Fibroblast of skin of left quadriceps (primary cell): ENCODE data around the gene CCDC18.
"Not testable (repeated sequence)": the region's sequence is repeated elsewhere in the genome, so short reads cannot be mapped to it uniquely, and the experiment has no call there.

Experiments used
- DNase-seq, 2 experiments: peaks; one replicate each; pipeline ENCODE4 v3.0.0-alpha.2; 2013; ENCODE audit warnings: low read depth in 2 of 2

Gene CCDC18

DNA sequence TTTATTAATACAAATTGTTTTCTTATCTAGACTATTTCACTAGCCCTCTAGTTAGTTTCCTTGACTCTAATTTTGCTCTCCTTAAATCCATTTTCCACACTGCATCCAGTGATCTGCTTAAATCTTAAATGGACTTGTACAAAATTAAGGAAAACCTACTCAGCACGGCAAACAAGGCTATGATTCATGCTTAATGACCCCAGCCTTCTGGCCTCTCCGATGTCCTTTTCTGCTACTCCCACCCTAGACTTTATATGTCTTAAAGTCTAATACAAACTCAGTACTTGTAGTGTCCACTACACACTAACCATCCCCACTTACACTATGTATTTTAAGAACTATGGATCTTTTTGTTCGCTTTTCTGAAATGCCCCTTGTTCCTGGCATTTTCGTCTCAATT is 2.5 kb upstream of the CCDC18 start:
- DNase-seq: no peak

DNA sequence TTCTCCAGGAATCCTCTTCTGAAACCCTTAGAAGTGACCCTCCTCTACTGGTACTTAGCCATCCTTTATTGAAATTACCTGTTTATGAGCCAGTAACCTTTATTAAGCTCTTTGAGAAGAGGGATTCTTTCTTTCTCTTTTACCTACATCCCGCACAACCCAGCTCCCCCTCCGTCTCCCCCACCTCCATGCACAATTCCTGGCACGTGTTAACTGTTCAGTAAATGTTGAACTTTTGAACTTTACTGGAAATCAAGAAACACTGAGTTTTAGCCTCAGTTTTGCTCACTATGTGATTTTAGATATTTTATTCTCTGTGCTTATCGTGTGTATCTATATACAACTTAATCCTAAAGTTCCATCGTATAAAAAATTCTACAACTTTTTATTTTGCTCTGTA is 2.1 kb upstream of the CCDC18 start:
- DNase-seq: no peak

DNA sequence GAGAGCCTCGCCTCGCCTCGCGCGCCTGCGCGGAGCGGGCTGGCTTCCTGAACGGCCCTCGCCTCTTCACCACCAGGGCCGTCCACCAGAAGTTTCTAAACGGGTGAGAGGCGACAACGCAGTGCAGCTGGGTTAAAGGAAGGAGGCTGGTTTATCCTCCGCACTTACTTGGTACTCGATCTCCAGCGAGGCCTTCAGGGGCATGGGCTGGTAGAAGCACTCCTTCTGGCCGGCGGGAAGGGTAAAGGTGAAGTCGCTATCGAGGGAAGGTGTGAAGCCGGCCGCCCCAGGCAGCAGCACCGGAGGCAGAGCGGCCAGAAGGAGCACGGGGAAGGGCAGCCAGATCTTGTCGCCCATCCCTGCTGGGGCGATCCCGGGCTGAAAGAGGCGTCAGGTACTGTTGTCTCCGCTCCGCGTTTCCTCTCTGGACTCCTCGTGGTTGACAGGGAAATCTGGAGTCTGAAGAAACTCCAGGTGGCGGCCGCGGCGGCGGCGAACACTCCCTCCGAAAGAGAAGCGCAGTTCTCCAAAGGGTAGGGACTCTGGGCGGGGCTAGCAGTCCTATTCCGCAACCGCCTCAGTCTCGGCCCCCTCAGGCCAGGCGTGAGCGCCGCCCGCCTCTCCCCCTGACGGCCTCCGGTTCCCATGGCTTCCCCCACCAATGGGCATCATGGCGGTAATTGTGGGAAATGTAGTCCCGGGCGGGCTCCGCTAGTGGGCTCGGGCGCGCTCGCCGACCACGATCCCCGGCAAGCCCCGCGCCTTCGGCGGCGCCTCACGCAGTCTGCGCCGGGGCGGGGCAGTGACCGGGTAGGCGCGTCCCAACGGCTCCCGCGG is 420 bp upstream of the CCDC18 start, which contains the start of gene TMED5:
Gene TMED5, minus strand, starts transcription at position 528 of the 837 bp plus-strand sequence. Its CDS starts 171 bp downstream, at position 357.
- peak; percentile 98 for DNase-seq

DNA sequence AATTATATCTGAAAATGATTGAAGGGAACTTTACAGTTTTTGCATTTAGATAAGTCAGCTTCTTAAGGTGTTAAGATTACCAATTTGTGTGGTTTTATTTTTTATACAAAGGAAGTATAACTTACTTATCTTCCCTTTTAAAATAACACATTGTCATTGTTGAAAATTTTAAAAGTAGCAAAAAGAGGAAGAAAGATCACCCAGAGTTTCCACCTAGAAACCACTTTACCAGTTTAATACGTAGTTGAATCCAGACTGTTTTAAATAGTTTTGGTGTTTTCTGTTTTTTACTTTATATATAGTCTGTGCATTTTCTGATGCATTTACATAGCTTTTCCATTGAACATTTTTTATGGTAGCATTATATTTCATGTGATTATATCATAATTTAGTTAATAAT is 6.1 kb downstream of the CCDC18 start:
- no peak for DNase-seq

DNA sequence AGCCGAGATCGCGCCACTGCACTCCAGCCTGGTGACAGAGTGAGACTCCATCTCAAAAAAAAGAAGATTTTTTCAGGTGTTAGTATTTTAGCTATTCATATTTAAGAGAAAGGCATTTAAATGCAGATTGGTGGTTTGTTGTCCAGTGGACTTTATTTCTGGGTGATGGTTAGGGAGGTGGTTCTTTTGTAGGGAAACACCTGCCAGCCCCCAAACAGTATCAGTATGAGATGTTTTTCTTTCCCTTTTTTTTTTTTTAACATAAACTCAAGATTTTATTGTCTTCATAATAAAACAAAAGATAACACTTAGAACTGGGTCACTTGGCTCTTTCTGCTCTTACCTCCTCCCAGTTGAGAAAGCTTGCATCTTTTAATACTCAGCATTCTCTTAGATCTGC is 9.9 kb downstream of the CCDC18 start:
- DNase-seq: no peak

DNA sequence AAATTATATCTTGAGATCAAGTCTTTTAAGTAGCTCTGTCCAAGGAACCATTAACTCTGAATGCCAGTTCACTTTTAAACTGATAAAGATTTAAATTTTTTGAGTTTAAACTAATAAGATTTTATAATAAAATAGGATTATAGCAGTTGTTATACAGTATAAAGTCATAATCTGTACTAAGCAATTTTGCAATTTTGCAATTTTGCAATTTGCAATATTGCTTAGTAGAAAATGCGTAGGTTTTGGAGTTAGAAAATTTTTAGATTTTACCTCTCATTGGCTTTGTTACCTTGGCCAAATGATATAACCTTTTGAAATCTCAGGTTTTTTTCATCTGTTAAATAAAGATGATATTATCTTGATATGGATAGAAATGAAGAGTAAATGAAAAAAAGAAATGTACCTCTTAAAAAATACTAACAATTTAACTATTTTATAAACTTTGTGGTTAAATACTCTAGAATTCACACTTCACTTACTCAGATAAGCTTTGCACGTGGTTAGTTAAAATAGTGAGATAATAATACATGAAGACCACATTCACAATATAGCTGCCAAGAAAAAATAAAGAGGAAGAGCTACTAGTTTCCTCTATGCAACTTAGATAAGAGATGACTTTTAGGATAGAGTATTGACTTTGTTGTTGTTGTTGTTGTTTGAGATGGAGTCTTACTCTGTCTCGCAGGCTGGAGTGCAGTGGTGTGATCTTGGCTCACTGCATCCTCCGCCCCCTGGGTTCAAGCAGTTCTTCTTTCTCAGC is 13.9 kb downstream of the CCDC18 start:
- DNase-seq: no peak

DNA sequence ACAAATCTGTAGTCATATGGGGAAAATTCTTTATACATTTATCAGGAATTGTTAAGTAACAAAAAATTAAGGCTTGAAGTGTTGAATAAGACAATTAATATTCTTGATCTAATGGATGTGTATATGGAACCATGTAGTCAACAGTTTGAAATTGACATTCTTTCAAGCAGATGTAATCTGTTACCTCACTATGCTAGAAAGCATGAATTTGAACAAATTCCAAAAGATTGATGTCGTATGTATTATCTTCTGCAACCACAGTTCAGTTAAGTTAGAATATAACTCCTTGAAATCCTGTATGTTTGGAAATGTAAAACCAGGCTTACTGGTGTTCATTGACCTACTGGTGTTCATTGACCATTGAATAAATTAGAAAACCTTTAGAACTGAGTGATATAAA is 16.1 kb downstream of the CCDC18 start:
- DNase-seq: peak in 1 of 2 experiments; percentile 21

DNA sequence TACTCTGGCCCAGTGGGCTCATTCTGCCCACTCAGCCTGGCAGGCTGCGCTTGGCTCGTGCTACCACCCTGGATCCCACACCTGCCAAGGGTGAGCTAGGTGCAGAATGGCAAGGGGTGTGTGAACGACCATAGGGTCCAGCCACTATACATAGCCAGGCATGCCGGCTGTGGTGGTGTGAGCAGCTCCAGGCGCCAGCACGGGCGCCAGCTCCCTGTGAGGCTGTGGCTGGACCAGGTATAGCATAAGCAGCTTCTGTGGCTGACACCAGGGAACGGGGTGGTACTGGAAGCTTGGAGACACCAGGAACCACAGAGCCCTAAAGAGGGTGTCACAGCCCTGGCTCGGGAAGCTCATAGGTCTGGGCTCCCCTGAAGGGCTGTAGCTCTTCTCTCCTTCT is 18.6 kb downstream of the CCDC18 start:
- DNase-seq: no peak

DNA sequence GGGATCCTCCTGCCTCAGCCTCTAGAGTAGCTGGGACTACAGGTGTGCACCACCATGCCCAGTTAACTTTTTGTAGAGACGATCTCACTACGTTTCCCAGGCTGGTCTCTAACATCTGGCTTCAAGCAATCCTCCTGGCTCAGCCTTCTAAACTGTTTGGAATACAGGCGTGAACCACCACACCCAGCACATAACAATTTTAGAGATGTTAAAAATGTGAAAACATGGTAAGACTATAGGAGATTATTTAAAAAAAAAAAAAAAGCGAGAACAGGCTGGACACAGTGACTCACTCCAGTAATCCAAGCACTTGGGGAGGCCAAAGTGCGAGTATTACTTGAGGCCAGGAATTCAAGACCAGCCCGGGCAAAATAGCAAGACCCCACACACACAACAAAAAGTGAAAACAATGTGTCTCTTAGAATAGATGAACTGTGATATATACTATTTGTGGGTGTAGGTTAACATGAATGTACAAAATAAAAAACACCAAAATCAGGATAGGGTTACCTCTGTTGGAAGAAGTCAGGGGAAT is 19.6 kb downstream of the CCDC18 start:
- DNase-seq: no peak

DNA sequence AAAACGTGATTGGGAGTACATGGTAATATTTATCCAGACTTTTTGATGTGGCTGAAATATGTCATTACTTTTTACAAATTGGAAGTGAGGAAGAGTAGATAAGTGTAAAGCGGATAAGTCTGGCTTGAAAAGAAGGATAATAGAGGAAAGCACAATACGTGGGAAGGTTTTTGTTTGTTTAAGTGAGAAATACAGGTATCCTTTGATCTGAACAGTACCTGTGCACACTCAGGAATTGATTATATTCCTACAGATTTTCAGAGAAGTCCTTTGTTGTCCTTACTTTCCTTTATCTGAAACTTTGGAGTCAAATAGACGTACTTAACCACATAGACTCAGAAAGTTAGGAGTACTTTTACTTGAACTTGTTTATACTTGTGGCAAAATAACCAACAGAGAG is 20.2 kb downstream of the CCDC18 start:
- DNase-seq: no peak

DNA sequence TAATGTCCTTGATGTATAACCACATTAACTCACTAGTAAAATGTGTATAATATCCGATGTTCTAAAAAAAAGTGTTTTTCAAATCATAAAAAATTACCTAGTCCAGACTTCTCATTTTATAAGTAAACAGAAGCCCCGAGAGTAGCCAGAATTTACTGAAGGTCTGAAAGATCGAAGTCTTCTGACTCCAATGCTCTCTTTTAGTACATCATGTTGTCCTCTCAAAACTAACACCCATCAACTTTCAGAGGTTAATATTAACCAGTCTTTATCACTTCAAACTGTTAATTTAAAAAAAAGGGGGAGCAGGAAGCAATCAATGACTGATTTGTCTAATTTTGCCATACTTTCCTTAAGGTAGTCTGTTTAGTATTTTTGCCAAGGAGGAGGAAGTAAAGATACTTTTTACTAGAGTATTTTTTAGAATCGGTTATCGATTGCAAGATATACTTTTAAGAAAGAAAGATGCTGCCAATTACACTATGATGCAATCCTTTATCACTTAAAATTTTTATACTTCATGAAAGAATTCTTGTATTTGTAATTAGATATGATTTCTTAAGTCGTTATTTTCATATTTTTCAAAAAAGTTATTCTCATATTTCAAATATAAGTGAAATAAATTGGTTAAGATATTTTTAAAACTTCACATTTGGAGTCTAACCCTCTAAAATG is 25.5 kb downstream of the CCDC18 start:
- DNase-seq: no peak

DNA sequence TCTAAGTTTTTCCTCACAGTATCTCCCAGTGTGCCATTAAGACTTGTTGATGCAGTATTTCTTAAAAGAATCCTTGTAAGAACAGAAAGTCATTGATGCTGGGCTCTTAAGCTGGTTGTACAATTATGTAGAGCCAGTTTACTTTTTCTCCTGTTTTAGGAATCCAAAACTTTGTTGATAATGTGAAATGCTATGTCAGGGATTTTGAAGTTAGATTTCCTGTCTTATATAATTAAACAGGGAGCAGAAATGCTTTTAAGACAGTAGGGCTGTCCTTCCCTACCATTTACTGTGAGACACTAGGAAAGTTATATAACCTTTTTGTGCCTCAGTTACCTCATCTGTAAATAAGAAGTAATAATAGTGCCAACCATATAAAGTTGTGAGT is 26.0 kb downstream of the CCDC18 start:
- no peak for DNase-seq

DNA sequence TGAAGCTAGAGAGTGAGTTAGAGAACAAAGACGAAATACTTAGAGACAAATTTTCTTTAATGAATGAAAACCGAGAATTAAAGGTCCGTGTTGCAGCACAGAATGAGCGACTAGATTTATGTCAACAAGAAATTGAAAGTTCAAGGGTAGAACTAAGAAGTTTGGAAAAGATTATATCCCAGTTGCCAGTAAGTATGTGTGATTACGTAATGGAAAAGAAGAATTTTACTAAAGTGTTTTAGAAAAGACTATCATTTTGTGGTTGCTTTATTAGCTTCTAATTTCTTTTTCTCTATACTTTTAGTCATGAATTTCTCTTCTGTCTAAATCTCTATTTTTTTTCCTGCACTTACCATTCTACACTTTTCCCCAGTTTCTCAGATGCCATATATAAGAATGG is 26.7 kb downstream of the CCDC18 start:
- DNase-seq: no peak

DNA sequence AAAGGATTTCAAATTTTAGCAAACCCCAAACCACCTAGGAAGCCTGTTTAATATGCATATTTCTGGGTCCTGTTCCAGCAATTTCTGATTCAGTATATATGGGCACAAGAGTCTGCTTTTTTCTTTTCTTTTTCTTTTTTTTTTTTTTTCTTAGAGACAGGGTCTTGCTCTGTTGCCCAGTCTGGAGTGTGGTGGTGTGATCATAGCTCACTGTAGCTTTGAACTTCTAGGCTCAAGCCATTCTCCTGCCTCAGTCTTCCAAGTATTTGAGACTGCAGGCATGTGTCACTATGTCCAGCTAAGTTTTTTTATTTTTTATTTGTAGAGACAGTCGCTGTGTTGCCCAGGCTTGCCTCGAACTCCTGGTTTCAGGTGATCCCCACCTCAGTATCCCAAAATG is 34.8 kb downstream of the CCDC18 start:
- no peak for DNase-seq

DNA sequence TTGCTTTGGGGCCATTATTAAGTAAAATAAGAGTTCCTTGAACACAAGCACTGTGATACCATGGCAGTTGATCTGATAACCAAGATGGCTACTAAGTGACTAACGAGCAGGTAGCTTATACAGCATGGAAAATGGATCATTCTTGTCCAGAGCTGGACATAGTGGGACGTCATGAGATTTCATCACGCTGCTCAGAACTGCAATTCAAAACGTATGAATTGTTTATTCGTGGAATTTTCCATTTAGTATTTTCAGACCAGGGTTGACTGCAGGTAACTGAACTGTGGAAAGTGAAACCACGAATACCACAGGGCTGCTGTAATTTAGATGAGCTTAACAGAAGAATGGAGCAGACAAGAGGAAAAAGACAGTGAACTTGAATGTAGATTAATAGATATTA is 38.9 kb downstream of the CCDC18 start:
- no peak for DNase-seq

DNA sequence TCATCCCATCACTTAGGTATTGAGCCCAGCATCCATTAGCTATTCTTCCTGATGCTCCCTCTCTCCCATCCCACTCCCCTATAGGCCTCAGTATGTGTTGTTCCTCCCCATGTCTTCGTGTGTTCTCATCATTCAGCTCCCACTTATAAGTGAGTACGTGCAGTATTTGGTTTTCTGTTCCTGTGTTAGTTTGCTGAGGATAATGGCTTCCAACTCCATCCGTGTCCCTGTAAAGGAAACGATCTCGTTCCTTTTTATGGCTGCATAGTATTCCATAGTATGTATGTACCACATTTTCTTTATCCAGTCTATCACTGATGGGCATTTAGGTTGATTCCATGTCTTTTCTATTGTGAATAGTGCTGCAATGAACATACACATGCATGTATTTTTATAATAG is 40.2 kb downstream of the CCDC18 start:
- DNase-seq: not testable (repeated sequence)

DNA sequence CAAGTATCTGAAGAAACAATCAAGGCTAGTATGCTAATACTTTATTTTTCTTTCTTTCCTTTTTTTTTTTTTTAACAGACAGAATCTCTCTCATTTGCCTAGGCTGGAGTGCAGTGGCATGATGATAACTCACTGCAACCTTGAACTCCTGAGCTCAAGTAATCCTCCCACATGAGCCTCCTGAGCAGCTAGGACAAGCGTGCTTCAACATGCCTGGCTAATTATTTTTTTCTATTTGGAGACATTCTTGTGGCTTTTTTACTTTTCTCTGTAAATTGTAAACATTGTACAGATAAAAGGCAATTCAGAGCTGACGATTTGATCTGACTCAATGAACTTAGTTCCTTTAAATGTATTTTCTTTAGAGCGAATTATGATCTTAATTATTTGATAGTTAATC is 41.4 kb downstream of the CCDC18 start:
- peak in 1 of 2 experiments; percentile 2 for DNase-seq

DNA sequence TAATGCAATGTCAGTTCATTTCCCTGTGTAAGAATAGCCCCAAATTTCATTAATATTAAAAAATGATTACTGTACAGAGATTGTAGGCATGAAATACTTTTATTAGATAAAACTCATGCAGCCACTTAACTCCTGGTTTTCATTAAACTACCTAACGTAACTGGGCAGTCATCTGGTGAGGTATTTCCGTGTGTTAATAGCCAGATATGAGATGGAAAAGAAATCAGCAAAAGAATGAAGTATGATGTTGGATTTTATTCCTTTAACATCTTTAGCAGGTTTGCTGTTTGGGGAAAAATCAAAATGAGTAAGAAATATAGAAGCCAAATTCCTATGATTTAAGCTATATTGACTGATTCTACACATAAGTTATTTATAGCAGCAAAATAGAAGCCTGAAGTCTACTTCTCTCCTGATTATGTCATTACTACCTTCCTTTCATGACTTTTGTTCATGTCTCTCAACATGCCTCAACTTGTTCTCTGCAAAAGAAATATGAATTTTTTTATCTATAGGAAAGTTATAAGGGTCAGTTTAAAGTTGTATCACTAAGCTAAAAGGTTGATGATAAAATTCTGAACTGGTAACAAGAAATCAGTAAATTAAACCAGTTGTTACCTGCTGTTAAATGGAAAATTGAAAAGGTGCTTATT is 42.6 kb downstream of the CCDC18 start:
- DNase-seq: no peak

DNA sequence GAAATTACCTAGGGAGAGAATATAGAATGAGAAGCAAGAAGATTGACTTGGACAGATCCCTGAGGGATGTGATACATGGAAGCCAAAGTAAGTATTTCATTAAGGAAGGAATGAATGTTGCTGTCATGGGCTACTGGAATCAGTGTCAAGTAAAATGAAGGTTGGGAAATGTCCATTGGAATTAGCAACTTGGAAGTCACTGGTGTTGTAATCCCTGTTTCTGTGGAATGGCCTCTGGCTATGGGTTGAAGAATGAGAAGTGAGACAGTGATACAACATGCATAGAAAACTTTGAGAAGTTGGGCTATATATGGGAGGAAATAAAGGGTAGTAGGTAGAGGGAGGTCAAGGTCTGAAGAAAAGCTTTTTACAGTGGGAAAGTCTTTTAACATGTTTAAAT is 54.7 kb downstream of the CCDC18 start:
- DNase-seq: no peak

DNA sequence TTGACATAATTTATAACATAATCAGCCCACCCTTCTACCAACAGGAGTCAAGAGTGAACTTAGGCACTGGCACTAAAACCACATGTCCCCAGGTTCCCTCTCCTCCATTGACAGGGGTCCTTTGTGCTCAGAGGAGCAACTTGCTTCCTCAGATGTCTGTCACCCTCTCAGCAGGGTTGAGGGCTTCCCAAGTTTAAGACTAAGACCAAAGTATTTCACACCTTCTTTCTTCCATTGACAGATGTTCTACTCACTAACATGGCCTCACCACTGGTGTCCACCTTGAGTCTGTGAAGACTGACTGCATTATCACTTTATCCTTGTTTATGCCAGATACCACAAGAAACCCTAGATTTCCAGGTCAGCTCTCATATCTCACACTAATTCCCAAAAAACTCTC is 56.5 kb downstream of the CCDC18 start:
- DNase-seq: no peak

DNA sequence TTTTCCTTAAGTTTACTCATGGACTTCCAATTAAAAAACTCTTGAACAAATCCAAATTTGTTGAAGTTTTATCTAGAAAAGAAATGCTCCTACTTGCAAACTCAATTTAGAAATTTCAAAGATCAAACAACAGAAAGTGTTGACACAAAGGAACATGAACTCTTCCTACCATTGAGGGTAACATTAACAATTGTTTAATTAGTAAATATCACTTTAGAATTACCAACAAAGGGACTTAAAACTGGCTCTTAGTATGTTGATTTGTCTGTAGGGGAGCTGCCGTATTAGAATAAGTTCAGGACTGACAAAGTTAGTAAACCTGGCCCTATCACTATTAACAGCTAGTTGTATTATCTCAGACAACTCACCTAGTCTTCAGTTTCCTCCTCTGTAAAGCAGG is 57.9 kb downstream of the CCDC18 start:
- DNase-seq: no peak

DNA sequence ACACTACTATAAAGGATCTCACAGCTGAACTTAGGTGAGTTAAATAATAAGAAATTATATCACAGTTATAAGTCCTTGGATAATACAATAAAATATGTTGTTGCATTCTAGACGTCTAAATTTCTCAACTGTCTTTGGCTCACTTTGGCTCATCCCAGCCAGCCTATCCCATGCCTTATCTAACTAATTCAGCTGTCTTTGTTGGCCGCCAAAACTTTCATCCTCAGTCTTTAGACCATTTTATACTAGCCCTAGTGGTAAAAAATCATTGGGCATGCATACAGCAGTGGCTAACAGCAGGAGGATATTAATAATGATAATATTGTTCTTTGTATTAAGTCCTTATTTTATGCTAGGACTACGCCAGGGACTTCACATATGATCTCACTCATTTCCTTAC is 59.3 kb downstream of the CCDC18 start:
- DNase-seq: no peak
